Activated CD4-positive, alpha-beta T cell treated with anti-CD3 and anti-CD28 coated beads, Interleukin-2, amount 10 ng/mL, durations not matched to agents 24 days and 14 days (primary cell): ENCODE data around the gene GALNT15. TPM values are rescaled to one million over a fixed set of nuclear protein-coding genes. Genes with fewer than 3 reads are reported as not detected.

ENCODE experiments used
- DNase-seq: peaks from one replicate; pipeline ENCODE4 v3.0.0; 2022
- H3K27ac Mint-ChIP-seq: one replicate; pipeline ENCODE4 v1.8.0; 2022; ENCODE audit warnings: mild to moderate bottlenecking, mixed read lengths
- H3K27me3 Mint-ChIP-seq: one replicate; pipeline ENCODE4 v1.8.0; 2022; ENCODE audit warnings: mixed read lengths
- H3K36me3 Mint-ChIP-seq: one replicate; pipeline ENCODE4 v1.8.0; 2022; ENCODE audit warnings: low read depth, mild to moderate bottlenecking, mixed read lengths
- H3K4me1 Mint-ChIP-seq: one replicate; pipeline ENCODE4 v1.8.0; 2021; ENCODE audit warnings: mixed read lengths
- H3K4me3 Mint-ChIP-seq: one replicate; pipeline ENCODE4 v1.8.0; 2022; ENCODE audit warnings: mild to moderate bottlenecking, moderate library complexity, mixed read lengths
- H3K9me3 Mint-ChIP-seq: one replicate; pipeline ENCODE4 v1.8.0; 2021; ENCODE audit warnings: mixed read lengths
- intact Hi-C: fragments of 100-400 bp; cut with micrococcal nuclease; formaldehyde crosslinking; loops from one replicate; pipeline ENCODE4 v1.15.1; 2023
- total RNA-seq: library from RNA; stranded (reverse); gene quantifications from 2 replicates; pipeline ENCODE4 v1.2.3, GENCODE V29; 2022

The GALNT15 gene
- total RNA-seq, 1 donor from 2014 or later = not detected

DNA sequence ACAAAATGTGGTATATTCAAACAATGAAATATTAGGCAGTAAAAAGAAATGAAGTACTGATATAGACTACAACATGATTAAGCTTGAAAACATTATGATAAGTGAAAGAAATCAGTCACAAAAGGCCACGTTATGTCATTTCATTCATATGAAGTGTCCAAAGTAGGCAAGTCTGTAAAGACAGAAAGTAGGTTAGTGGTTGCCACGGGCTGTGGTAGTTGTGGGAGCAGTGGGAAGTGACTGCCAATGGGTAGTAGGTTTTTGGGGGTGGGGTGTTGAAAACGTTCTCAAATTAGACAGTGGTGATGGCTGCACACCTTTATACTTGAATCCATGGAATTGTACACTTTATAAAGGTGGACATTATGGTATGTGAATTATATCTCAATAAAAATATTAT, 12.1 kb downstream of the GALNT15 start:
- H3K9me3 Mint-ChIP-seq = no peaks in the 10 kb centered on the region
- no peak for DNase-seq
- H3K27me3 Mint-ChIP-seq = no peaks in the 10 kb centered on the region
- intact Hi-C loops = no loop called here
- H3K4me1 Mint-ChIP-seq = no peaks in the 10 kb centered on the region
- no peak overlapping the region for H3K27ac Mint-ChIP-seq
- no peaks in the 10 kb centered on the region for H3K36me3 Mint-ChIP-seq
- no peak overlapping the region for H3K4me3 Mint-ChIP-seq

- H3K27me3 Mint-ChIP-seq = peaks cover 1% of the 10 kb centered on the region
- H3K27ac Mint-ChIP-seq = no peak overlapping the region
- H3K9me3 Mint-ChIP-seq = no peaks in the 10 kb centered on the region
- H3K4me3 Mint-ChIP-seq = no peak overlapping the region
- H3K36me3 Mint-ChIP-seq = no peaks in the 10 kb centered on the region
- intact Hi-C loops = no loop called here
- H3K4me1 Mint-ChIP-seq = no peaks in the 10 kb centered on the region
- DNase-seq = no peak
These were observed 12.8 kb downstream of the GALNT15 start for GRCh38 chr3:16187213-16187790.

DNA sequence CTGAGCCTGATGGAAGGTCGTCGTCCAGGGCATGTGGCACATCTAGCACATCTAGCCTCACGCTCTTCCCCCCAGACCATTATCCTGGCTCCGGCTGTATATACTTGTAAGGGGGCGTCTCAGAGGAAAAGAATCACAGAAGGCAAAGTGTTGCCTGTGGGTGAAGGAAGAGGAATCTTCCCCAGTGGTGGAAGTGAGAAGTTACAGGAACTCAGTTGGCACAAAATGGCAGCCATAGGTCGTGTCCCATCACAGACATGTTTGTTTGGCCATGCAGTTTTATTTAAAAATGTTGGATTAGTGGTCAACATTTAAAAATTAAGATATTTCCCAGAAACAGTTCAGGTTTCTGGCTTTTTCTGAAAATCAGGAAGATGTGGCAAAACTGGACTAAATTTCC, 13.6 kb downstream of the GALNT15 start:
- Mint-ChIP-seq H3K27me3 (peaks cover 3% of the 10 kb centered on the region), H3K27ac (no peak overlapping the region), H3K9me3 (no peaks in the 10 kb centered on the region), H3K4me1 (no peaks in the 10 kb centered on the region), H3K36me3 (no peaks in the 10 kb centered on the region), H3K4me3 (no peak overlapping the region)
- DNase-seq = no peak
- intact Hi-C loops = no loop called here

- Mint-ChIP-seq H3K4me3 (no peak overlapping the region), H3K27ac (no peak overlapping the region), H3K36me3 (no peaks in the 10 kb centered on the region), H3K4me1 (no peaks in the 10 kb centered on the region), H3K27me3 (peaks cover 3% of the 10 kb centered on the region), H3K9me3 (no peaks in the 10 kb centered on the region)
- intact Hi-C loops = no loop called here
- DNase-seq = no peak
These were observed 14.7 kb downstream of the GALNT15 start for GRCh38 chr3:16189201-16189600.

DNA sequence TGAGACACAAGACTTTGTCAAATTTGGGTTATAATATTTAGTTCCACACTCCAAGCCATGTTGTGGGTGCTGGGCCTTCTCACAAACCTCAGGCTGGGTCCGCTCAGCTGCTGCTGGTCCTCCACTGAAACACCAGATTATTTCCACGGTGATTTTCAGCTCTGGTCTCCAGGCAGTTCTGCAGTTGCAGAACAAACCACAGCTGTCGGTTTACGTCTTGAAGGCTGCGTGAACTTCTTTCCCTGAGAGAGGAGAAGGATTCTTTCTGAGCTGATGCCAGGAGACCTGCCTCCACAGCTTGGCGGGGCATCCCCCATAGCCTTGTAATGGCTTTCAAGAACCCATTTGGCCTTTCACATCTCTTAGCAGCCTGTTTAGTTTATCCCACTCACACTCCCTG, 16.2 kb downstream of the GALNT15 start:
- no peaks in the 10 kb centered on the region for H3K9me3 Mint-ChIP-seq
- no peak overlapping the region for H3K4me3 Mint-ChIP-seq
- H3K4me1 Mint-ChIP-seq = no peaks in the 10 kb centered on the region
- no peaks in the 10 kb centered on the region for H3K36me3 Mint-ChIP-seq
- no peak for DNase-seq
- intact Hi-C loops = no loop called here
- H3K27ac Mint-ChIP-seq = no peak overlapping the region
- peaks cover 3% of the 10 kb centered on the region for H3K27me3 Mint-ChIP-seq

DNA sequence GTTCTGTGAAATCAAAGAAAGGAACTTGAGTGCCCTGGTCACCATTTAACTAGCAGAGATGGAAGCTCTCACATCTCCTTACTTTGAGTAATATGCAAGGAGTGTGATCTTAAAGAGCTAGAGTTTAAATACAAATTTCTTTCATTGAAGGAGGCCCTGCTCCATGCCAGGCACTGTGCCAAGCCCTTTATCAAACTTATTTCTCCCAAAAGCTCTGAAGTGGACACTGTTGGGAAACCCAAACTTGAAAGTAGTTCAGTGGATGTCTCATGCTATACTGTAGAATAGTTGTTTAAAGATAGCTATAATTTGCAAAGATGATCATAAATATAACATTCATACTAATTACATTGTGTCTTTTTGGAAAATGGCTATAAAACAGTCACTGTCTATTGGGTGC, 17.1 kb downstream of the GALNT15 start:
- H3K4me3 Mint-ChIP-seq = no peak overlapping the region
- no peak for DNase-seq
- peaks cover 3% of the 10 kb centered on the region for H3K27me3 Mint-ChIP-seq
- H3K27ac Mint-ChIP-seq = no peak overlapping the region
- intact Hi-C loops = no loop called here
- no peaks in the 10 kb centered on the region for H3K4me1 Mint-ChIP-seq
- no peaks in the 10 kb centered on the region for H3K9me3 Mint-ChIP-seq
- no peaks in the 10 kb centered on the region for H3K36me3 Mint-ChIP-seq

- no peaks in the 10 kb centered on the region for H3K4me1 Mint-ChIP-seq
- H3K36me3 Mint-ChIP-seq = no peaks in the 10 kb centered on the region
These were observed 17.8 kb downstream of the GALNT15 start for GRCh38 chr3:16192176-16192811.

GRCh38 chr3:16198427-16198826, 23.9 kb downstream of the GALNT15 start:
- Mint-ChIP-seq H3K9me3 (no peaks in the 10 kb centered on the region), H3K27ac (no peak overlapping the region), H3K27me3 (peaks cover 1% of the 10 kb centered on the region), H3K4me1 (peaks cover 6% of the 10 kb centered on the region), H3K4me3 (no peak overlapping the region), H3K36me3 (no peaks in the 10 kb centered on the region)
- DNase-seq = no peak
- intact Hi-C loops = no loop called here

More at GRCh38 chr3:16192176-16192811, 17.8 kb downstream of the GALNT15 start:
- no peak overlapping the region for H3K4me3 Mint-ChIP-seq
- H3K27me3 Mint-ChIP-seq = peaks cover 3% of the 10 kb centered on the region
- H3K27ac Mint-ChIP-seq = no peak overlapping the region
- H3K9me3 Mint-ChIP-seq = no peaks in the 10 kb centered on the region
- intact Hi-C loops = no loop called here
- DNase-seq = no peak

DNA sequence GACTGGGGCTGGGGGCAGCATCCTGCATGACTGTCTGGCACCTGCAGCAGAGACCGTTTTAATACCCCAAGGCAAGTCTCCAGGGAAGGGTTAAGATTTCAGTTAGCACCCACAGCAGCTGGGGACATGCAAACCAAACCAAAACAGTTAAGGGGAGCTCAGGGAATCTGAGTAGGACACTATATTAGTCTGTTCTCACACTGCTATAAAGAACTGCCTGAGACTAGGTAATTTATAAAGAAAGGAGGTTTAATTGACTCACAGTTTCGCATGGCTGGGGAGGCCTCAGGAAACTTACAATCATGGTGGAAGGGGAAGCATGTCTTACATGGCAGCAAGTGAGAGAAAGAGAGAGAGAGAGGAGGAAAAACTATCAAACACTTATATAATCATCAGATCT, 25.3 kb downstream of the GALNT15 start:
- intact Hi-C loops = no loop called here
- Mint-ChIP-seq H3K4me1 (peaks cover 7% of the 10 kb centered on the region), H3K27me3 (peaks cover 1% of the 10 kb centered on the region), H3K9me3 (no peaks in the 10 kb centered on the region), H3K36me3 (no peaks in the 10 kb centered on the region), H3K4me3 (no peak overlapping the region), H3K27ac (no peak overlapping the region)
- no peak for DNase-seq

- Mint-ChIP-seq H3K27ac (no peak overlapping the region), H3K4me3 (no peak overlapping the region), H3K36me3 (no peaks in the 10 kb centered on the region), H3K27me3 (peaks cover 1% of the 10 kb centered on the region), H3K9me3 (no peaks in the 10 kb centered on the region), H3K4me1 (peaks cover 9% of the 10 kb centered on the region)
- intact Hi-C loops = no loop called here
- no peak for DNase-seq
These were observed 25.9 kb downstream of the GALNT15 start for GRCh38 chr3:16200411-16200810.

DNA sequence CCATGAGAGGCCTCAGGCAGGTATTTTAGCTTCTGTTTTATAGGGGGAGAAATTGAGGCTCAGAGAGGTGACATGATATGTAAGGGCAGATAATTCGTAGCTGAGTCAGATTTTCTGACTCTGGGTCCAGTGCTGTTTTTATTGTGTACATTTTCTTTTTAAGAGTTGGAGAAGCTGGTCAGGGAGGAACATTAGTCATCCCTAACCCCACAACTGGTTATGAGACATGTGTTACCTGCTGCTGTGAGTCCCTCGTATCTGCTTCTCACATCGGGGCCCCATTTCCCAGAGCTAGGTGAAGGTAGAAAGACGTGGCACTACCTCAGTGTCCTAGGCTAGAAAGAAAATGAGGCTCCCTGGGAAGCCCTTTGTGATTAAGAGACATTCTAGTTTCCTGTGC, 28.6 kb downstream of the GALNT15 start:
- Mint-ChIP-seq H3K4me3 (no peak overlapping the region), H3K27me3 (peaks cover 1% of the 10 kb centered on the region), H3K9me3 (no peaks in the 10 kb centered on the region), H3K4me1 (peaks cover 14% of the 10 kb centered on the region), H3K36me3 (no peaks in the 10 kb centered on the region), H3K27ac (no peak overlapping the region)
- DNase-seq = no peak
- intact Hi-C loops = no loop called here

GRCh38 chr3:16203671-16204629, 29.5 kb downstream of the GALNT15 start:
- intact Hi-C loops = no loop called here
- peaks cover 1% of the 10 kb centered on the region for H3K27me3 Mint-ChIP-seq
- H3K4me1 Mint-ChIP-seq = peaks cover 14% of the 10 kb centered on the region
- H3K36me3 Mint-ChIP-seq = no peaks in the 10 kb centered on the region
- no peak overlapping the region for H3K4me3 Mint-ChIP-seq
- no peak for DNase-seq
- no peaks in the 10 kb centered on the region for H3K9me3 Mint-ChIP-seq
- no peak overlapping the region for H3K27ac Mint-ChIP-seq

GRCh38 chr3:16204751-16205150, 30.3 kb downstream of the GALNT15 start:
- Mint-ChIP-seq H3K9me3 (no peaks in the 10 kb centered on the region), H3K27ac (no peak overlapping the region), H3K27me3 (peaks cover 1% of the 10 kb centered on the region), H3K36me3 (no peaks in the 10 kb centered on the region), H3K4me3 (no peak overlapping the region), H3K4me1 (peaks cover 14% of the 10 kb centered on the region)
- intact Hi-C loops = no loop called here
- no peak for DNase-seq

- H3K4me3 Mint-ChIP-seq = no peak overlapping the region
- H3K27ac Mint-ChIP-seq = no peak overlapping the region
- H3K27me3 Mint-ChIP-seq = peaks cover 1% of the 10 kb centered on the region
- no peaks in the 10 kb centered on the region for H3K36me3 Mint-ChIP-seq
- intact Hi-C loops = no loop called here
- no peaks in the 10 kb centered on the region for H3K9me3 Mint-ChIP-seq
- no peak for DNase-seq
- H3K4me1 Mint-ChIP-seq = peaks cover 14% of the 10 kb centered on the region
These were observed 30.8 kb downstream of the GALNT15 start for GRCh38 chr3:16205156-16205870.
